Right forelimb (tissue), 1 donor: Measurements from ENCODE around the gene EXOC5.

Experiments used
- DNase-seq: peaks from one replicate; pipeline ENCODE4 v3.0.0-alpha.2; 2018

Gene EXOC5

DNA sequence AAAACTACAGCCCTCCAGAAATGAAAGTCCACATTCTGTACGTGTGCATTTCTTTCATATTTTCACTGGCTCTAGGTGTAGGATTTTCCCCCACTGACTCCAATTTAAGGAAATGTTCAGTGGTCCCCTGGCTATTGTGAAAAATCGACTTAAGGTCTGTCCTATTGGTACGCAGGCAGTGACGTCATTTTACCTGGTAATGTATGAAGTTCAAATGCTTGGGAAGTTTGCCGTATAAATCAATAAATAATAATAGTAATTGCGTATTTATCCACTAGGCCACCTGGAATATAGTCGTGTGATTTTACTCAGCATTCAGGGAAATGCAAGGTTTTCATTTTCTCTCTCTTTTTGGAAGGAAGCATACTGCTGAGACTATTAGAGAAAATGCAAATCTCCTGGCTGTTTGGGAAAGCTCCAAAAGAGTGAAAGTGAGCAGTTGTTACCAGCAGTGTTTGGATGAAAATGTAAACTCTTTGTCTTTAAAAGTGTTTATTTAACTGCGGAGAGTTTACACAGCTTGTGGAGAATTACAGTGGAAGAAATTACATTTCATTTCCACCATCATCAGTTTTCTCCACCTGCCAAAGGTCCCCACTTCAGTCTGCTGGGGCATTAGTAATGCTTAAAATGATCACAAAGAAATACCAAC is 107.0 kb downstream of the EXOC5 start:
- DNase-seq: no peak

DNA sequence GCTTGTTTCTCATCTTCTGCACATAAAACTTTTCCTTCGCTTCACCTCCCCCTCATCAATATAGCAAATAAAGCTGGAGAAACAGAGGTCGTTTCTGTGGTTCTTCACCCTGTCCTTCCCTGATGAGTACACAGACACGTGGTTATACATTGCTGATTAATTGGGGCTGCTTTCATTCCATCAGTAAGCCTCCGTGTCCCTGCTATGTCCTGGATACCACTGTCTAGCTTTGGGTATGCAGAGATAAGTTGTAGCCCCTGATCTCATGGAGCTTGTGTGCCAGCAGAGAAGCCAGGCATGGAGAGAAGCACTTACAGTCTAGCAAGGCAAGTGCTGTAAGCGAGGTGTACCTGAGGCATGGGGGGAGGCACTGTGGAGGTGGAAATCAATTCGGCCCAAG is 108.4 kb downstream of the EXOC5 start:
- DNase-seq: no peak

DNA sequence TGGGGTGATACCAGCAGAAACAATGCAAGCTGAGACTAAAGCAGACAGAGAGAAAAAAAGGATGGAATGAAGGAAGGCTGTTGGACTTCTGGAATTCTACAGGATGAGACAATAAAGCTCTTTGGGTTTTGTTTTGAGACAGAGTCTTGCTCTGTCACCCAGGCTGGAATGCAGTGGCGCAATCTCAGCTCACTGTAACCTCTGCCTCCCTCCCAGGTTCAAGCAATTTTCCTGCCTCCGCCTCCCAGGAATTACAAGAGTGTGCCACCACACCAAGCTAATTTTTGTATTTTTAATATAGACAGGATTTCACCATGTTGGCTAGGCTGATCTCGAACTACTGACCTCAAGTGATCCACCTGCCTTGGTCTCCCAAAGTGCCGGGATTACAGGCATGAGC is 115.4 kb downstream of the EXOC5 start:
- DNase-seq: no peak
